HG03159 (cell line): ENCODE measurements around the gene TAS2R4.
"Not testable (repeated sequence)": the region's sequence is repeated elsewhere in the genome, so short reads cannot be mapped to it uniquely, and the experiment has no call there.

Experiments used
- ATAC-seq: cut with Tn5 transposase; IDR thresholded peaks from one replicate; pipeline ENCODE4 v1.9.1; 2021; ENCODE audit warnings: mild to moderate bottlenecking, moderate library complexity; ENCODE audit not compliant: unreplicated experiment

The TAS2R4 gene

GRCh38 chr7:141822432-141822831 lies 46.0 kb downstream of the TAS2R4 start:
- ATAC-seq, result not testable (repeated sequence)
